Measurements from ENCODE around the gene MEX3D.

The MEX3D gene

GRCh38 chr19:1577929-1578618, 9.9 kb upstream of the MEX3D start:
- H3K36me3 ChIP-seq (ENCODE audit: control insufficient read depth, insufficient read depth, low read length), result peaks cover 7% of the 10 kb centered on the region
- no peak overlapping the region for H4K8ac ChIP-seq (ENCODE audit: low read depth, low read length)
- H2BK15ac ChIP-seq (replicated peaks; ENCODE audit: low read depth), result no peak overlapping the region
- no peak overlapping the region for H3K4me3 ChIP-seq (ENCODE audit: low read length)
- H3K23ac ChIP-seq (ENCODE audit: low read length), result no peak overlapping the region
- no peak for DNase-seq
- H3K9ac ChIP-seq (ENCODE audit: low read length), result no peak overlapping the region
- no peak overlapping the region for H4K5ac ChIP-seq (ENCODE audit: low read length)
- H3K27ac ChIP-seq (ENCODE audit: low read depth, low read length), result no peak overlapping the region
- H3K56ac ChIP-seq (ENCODE audit: low read length), result no peak overlapping the region
- H3K4me1 ChIP-seq (ENCODE audit: control insufficient read depth, low read depth, low read length), result no peaks in the 10 kb centered on the region
- no peaks in the 10 kb centered on the region for H3K27me3 ChIP-seq (ENCODE audit: insufficient read depth, low read length, poor library complexity)
- no peak overlapping the region for H3K4me2 ChIP-seq (ENCODE audit: low read length)
- no peaks in the 10 kb centered on the region for H3K79me2 ChIP-seq (ENCODE audit: control insufficient read depth, insufficient read depth, low read length)
- no CpG with 5 or more reads among the region's 49 CpGs for WGBS (ENCODE audit: extremely low coverage, insufficient coverage, low lambda C conversion rate)
- no peak overlapping the region for H2BK5ac ChIP-seq (ENCODE audit: low read length)
- H3K4ac ChIP-seq (ENCODE audit: low read depth, low read length), result no peak overlapping the region
- H2BK120ac ChIP-seq (ENCODE audit: low read depth, low read length), result no peak overlapping the region
- H3K79me1 ChIP-seq (ENCODE audit: low read length), result no peaks in the 10 kb centered on the region
- no peak overlapping the region for H3K18ac ChIP-seq (ENCODE audit: low read length)
- no peak overlapping the region for H2AK5ac ChIP-seq (ENCODE audit: low read length)

GRCh38 chr19:1577090-1577928, 9.2 kb upstream of the MEX3D start:
- H3K4me1 ChIP-seq (ENCODE audit: control insufficient read depth, low read depth, low read length), result no peaks in the 10 kb centered on the region
- no peak overlapping the region for H3K23ac ChIP-seq (ENCODE audit: low read length)
- H3K27ac ChIP-seq (ENCODE audit: low read depth, low read length), result no peak overlapping the region
- H3K4me2 ChIP-seq (ENCODE audit: low read length), result no peak overlapping the region
- H2BK120ac ChIP-seq (ENCODE audit: low read depth, low read length), result no peak overlapping the region
- no peaks in the 10 kb centered on the region for H3K79me1 ChIP-seq (ENCODE audit: low read length)
- H3K18ac ChIP-seq (ENCODE audit: low read length), result no peak overlapping the region
- no peak overlapping the region for H3K56ac ChIP-seq (ENCODE audit: low read length)
- H3K4ac ChIP-seq (ENCODE audit: low read depth, low read length), result no peak overlapping the region
- H3K9ac ChIP-seq (ENCODE audit: low read length), result no peak overlapping the region
- H3K4me3 ChIP-seq (ENCODE audit: low read length), result no peak overlapping the region
- no peak overlapping the region for H2AK5ac ChIP-seq (ENCODE audit: low read length)
- no peak overlapping the region for H2BK5ac ChIP-seq (ENCODE audit: low read length)
- no peaks in the 10 kb centered on the region for H3K27me3 ChIP-seq (ENCODE audit: insufficient read depth, low read length, poor library complexity)
- no peak overlapping the region for H2BK15ac ChIP-seq (replicated peaks; ENCODE audit: low read depth)
- no peak overlapping the region for H4K8ac ChIP-seq (ENCODE audit: low read depth, low read length)
- DNase-seq, result no peak
- H4K5ac ChIP-seq (ENCODE audit: low read length), result no peak overlapping the region
- H3K36me3 ChIP-seq (ENCODE audit: control insufficient read depth, insufficient read depth, low read length), result peaks cover 7% of the 10 kb centered on the region
- H3K79me2 ChIP-seq (ENCODE audit: control insufficient read depth, insufficient read depth, low read length), result no peaks in the 10 kb centered on the region
- no CpG with 5 or more reads among the region's 41 CpGs for WGBS (ENCODE audit: extremely low coverage, insufficient coverage, low lambda C conversion rate)

GRCh38 chr19:1576242-1577089, 8.3 kb upstream of the MEX3D start:
- H3K56ac ChIP-seq (ENCODE audit: low read length), result no peak overlapping the region
- H3K27ac ChIP-seq (ENCODE audit: low read depth, low read length), result no peak overlapping the region
- no peak for DNase-seq
- H3K4ac ChIP-seq (ENCODE audit: low read depth, low read length), result no peak overlapping the region
- no peak overlapping the region for H2AK5ac ChIP-seq (ENCODE audit: low read length)
- WGBS (ENCODE audit: extremely low coverage, insufficient coverage, low lambda C conversion rate), result no CpG with 5 or more reads among the region's 30 CpGs
- no peak overlapping the region for H2BK5ac ChIP-seq (ENCODE audit: low read length)
- no peak overlapping the region for H2BK120ac ChIP-seq (ENCODE audit: low read depth, low read length)
- H3K18ac ChIP-seq (ENCODE audit: low read length), result no peak overlapping the region
- peaks cover 7% of the 10 kb centered on the region for H3K36me3 ChIP-seq (ENCODE audit: control insufficient read depth, insufficient read depth, low read length)
- H3K4me3 ChIP-seq (ENCODE audit: low read length), result no peak overlapping the region
- no peaks in the 10 kb centered on the region for H3K79me2 ChIP-seq (ENCODE audit: control insufficient read depth, insufficient read depth, low read length)
- no peaks in the 10 kb centered on the region for H3K27me3 ChIP-seq (ENCODE audit: insufficient read depth, low read length, poor library complexity)
- no peaks in the 10 kb centered on the region for H3K79me1 ChIP-seq (ENCODE audit: low read length)
- no peak overlapping the region for H3K9ac ChIP-seq (ENCODE audit: low read length)
- H3K4me2 ChIP-seq (ENCODE audit: low read length), result no peak overlapping the region
- no peak overlapping the region for H3K23ac ChIP-seq (ENCODE audit: low read length)
- no peak overlapping the region for H4K5ac ChIP-seq (ENCODE audit: low read length)
- H2BK15ac ChIP-seq (replicated peaks; ENCODE audit: low read depth), result no peak overlapping the region
- H3K4me1 ChIP-seq (ENCODE audit: control insufficient read depth, low read depth, low read length), result no peaks in the 10 kb centered on the region
- H4K8ac ChIP-seq (ENCODE audit: low read depth, low read length), result no peak overlapping the region

- H3K4me3 ChIP-seq (ENCODE audit: low read length), result no peak overlapping the region
- WGBS (ENCODE audit: extremely low coverage, insufficient coverage, low lambda C conversion rate), result no CpG with 5 or more reads among the region's 22 CpGs
Measured at GRCh38 chr19:1575323-1576241, 7.5 kb upstream of the MEX3D start.

More at GRCh38 chr19:1575323-1576241, 7.5 kb upstream of the MEX3D start:
- no peaks in the 10 kb centered on the region for H3K4me1 ChIP-seq (ENCODE audit: control insufficient read depth, low read depth, low read length)
- no peak overlapping the region for H4K5ac ChIP-seq (ENCODE audit: low read length)
- no peak overlapping the region for H2BK15ac ChIP-seq (replicated peaks; ENCODE audit: low read depth)
- no peak overlapping the region for H4K8ac ChIP-seq (ENCODE audit: low read depth, low read length)
- H3K18ac ChIP-seq (ENCODE audit: low read length), result no peak overlapping the region
- no peaks in the 10 kb centered on the region for H3K79me1 ChIP-seq (ENCODE audit: low read length)
- no peak overlapping the region for H3K23ac ChIP-seq (ENCODE audit: low read length)
- H2AK5ac ChIP-seq (ENCODE audit: low read length), result no peak overlapping the region
- no peaks in the 10 kb centered on the region for H3K27me3 ChIP-seq (ENCODE audit: insufficient read depth, low read length, poor library complexity)
- no peak overlapping the region for H3K56ac ChIP-seq (ENCODE audit: low read length)
- H2BK5ac ChIP-seq (ENCODE audit: low read length), result no peak overlapping the region
- no peak overlapping the region for H3K4ac ChIP-seq (ENCODE audit: low read depth, low read length)
- H3K4me2 ChIP-seq (ENCODE audit: low read length), result no peak overlapping the region
- no peak for DNase-seq
- no peak overlapping the region for H3K27ac ChIP-seq (ENCODE audit: low read depth, low read length)
- no peak overlapping the region for H2BK120ac ChIP-seq (ENCODE audit: low read depth, low read length)
- peaks cover 1% of the 10 kb centered on the region for H3K36me3 ChIP-seq (ENCODE audit: control insufficient read depth, insufficient read depth, low read length)
- H3K79me2 ChIP-seq (ENCODE audit: control insufficient read depth, insufficient read depth, low read length), result no peaks in the 10 kb centered on the region
- no peak overlapping the region for H3K9ac ChIP-seq (ENCODE audit: low read length)
